Measurements from ENCODE around the gene CERT1. TPM values are rescaled to one million over a fixed set of nuclear protein-coding genes. Genes with fewer than 3 reads are reported as not detected.
A peak's percentile ranks its signal among the peaks of the same experiment; 100 is the strongest.
"Not testable (repeated sequence)": the region's sequence is repeated elsewhere in the genome, so short reads cannot be mapped to it uniquely, and the experiment has no call there.

Gene CERT1
- total RNA-seq: 10 to 100 TPM; 28.5 to 45.3 (median 35.8) TPM

- peaks cover 24 to 55% (median 43%) of the 10 kb centered on the region in 4 donors for H3K4me1 ChIP-seq
- H3K9me3 ChIP-seq: no peaks in the 10 kb centered on the region
- peak within 1 kb of the TSS; percentile 69 to 97 (median 90) for H3K4me3 ChIP-seq
- DNase-seq (ENCODE audit: extremely low spot score): peak; percentile 99
- TF ChIP-seq POLR2A (IDR thresholded peaks at IDR 0.05; ENCODE audit: low read depth) (peak; percentile 63), POLR2AphosphoS5 (IDR thresholded peaks at IDR 0.05) (peak; percentile 91 to 94), CTCF (IDR thresholded peaks at IDR 0.05) (peak in 1 of 3 experiments; percentile 14), EP300 (IDR thresholded peaks at IDR 0.05) (no peak)
- peak within 1 kb of the TSS; percentile 89 to 97 (median 91) for H3K27ac ChIP-seq (replicated peaks in 1 of 4)
- intact Hi-C loops (cut with DNase I): loop anchor here (2.0 to 5.0 kb wide), 2 partner anchors 56 to 175 kb away; partner anchors contain the start of gene HMGCR
- WGBS: 2% methylated on average over 18 of the region's 71 CpGs
- no peaks in the 10 kb centered on the region for H3K27me3 ChIP-seq
- no peaks in the 10 kb centered on the region for H3K36me3 ChIP-seq
These were observed at the start of gene CERT1, which contains the start of gene POLK for GRCh38 chr5:75511435-75512382. CERT1 (minus strand) TSS chr5:75511629; CDS start chr5:75511207, 422 bp downstream. POLK (plus strand) TSS chr5:75511891.

GRCh38 chr5:75560655-75561054 is 49.2 kb upstream of the CERT1 start:
- H3K4me1 ChIP-seq; H3K4me3 ChIP-seq; H3K27ac ChIP-seq (replicated peaks in 1 of 4); H3K9me3 ChIP-seq; H3K27me3 ChIP-seq; intact Hi-C loops (cut with DNase I); DNase-seq (ENCODE audit: extremely low spot score): not testable (repeated sequence)
- peaks cover 0 to 22% (median 5%) of the 10 kb centered on the region in 4 donors for H3K36me3 ChIP-seq
- WGBS: 100% methylated on average over 1 of the region's 1 CpG

- TF ChIP-seq POLR2A (IDR thresholded peaks at IDR 0.05; ENCODE audit: low read depth): no peak
- TF ChIP-seq POLR2AphosphoS5 (IDR thresholded peaks at IDR 0.05): no peak
- TF ChIP-seq EP300 (IDR thresholded peaks at IDR 0.05): no peak
- no peak for TF ChIP-seq CTCF (IDR thresholded peaks at IDR 0.05)
- WGBS: 62% methylated on average over 4 of the region's 4 CpGs
- Histone ChIP-seq H3K4me1 (peaks cover 0 to 7% (median 0%) of the 10 kb centered on the region in 4 donors), H3K4me3 (no peak overlapping the region), H3K9me3 (peaks cover 0 to 10% (median 7%) of the 10 kb centered on the region in 4 donors), H3K27me3 (no peaks in the 10 kb centered on the region), H3K27ac (replicated peaks in 1 of 4) (peak overlapping the region in 3 of 4 donors; percentile 2 to 22 (median 6)), H3K36me3 (peaks cover 6 to 33% (median 11%) of the 10 kb centered on the region in 4 donors)
- DNase-seq (ENCODE audit: extremely low spot score): no peak
- intact Hi-C loops (cut with DNase I): no loop called here
These were observed 47.7 kb upstream of the CERT1 start for GRCh38 chr5:75558981-75559632.

GRCh38 chr5:75558221-75558620 is 46.8 kb upstream of the CERT1 start:
- peaks cover 0 to 7% (median 0%) of the 10 kb centered on the region in 4 donors for H3K4me1 ChIP-seq
- WGBS: 93% methylated on average over 1 of the region's 1 CpG
- no peak for DNase-seq (ENCODE audit: extremely low spot score)
- no peaks in the 10 kb centered on the region for H3K27me3 ChIP-seq
- H3K9me3 ChIP-seq: peaks cover 0 to 4% (median 3%) of the 10 kb centered on the region in 4 donors
- peaks cover 12 to 42% (median 18%) of the 10 kb centered on the region in 4 donors for H3K36me3 ChIP-seq
- H3K27ac ChIP-seq (replicated peaks in 1 of 4): no peak overlapping the region
- intact Hi-C loops (cut with DNase I): no loop called here
- no peak overlapping the region for H3K4me3 ChIP-seq
- no peak for TF ChIP-seq CTCF (IDR thresholded peaks at IDR 0.05)
- TF ChIP-seq POLR2A (IDR thresholded peaks at IDR 0.05; ENCODE audit: low read depth): no peak
- TF ChIP-seq EP300 (IDR thresholded peaks at IDR 0.05): no peak
- TF ChIP-seq POLR2AphosphoS5 (IDR thresholded peaks at IDR 0.05): no peak

GRCh38 chr5:75553358-75553757 is 41.9 kb upstream of the CERT1 start:
- Histone ChIP-seq H3K27me3 (no peaks in the 10 kb centered on the region), H3K27ac (replicated peaks in 1 of 4) (no peak overlapping the region), H3K36me3 (peaks cover 12 to 50% (median 28%) of the 10 kb centered on the region in 4 donors), H3K4me3 (no peak overlapping the region), H3K4me1 (no peaks in the 10 kb centered on the region), H3K9me3 (no peaks in the 10 kb centered on the region)
- WGBS: 100% methylated on average over 1 of the region's 1 CpG
- TF ChIP-seq POLR2A (IDR thresholded peaks at IDR 0.05; ENCODE audit: low read depth): no peak
- TF ChIP-seq CTCF (IDR thresholded peaks at IDR 0.05): no peak
- TF ChIP-seq POLR2AphosphoS5 (IDR thresholded peaks at IDR 0.05): no peak
- no peak for TF ChIP-seq EP300 (IDR thresholded peaks at IDR 0.05)
- intact Hi-C loops (cut with DNase I): no loop called here
- no peak for DNase-seq (ENCODE audit: extremely low spot score)

All from esophagus muscularis mucosa (tissue), 4 donors.